ENCODE measurements around the gene XPOT.

Gene XPOT

GRCh38 chr12:64427988-64428387 lies 23.8 kb downstream of the XPOT start:
- DNase-seq: no peak

- DNase-seq: no peak
These were observed 24.8 kb downstream of the XPOT start for GRCh38 chr12:64428956-64429355.

- no peak for DNase-seq
These were observed 26.7 kb downstream of the XPOT start for GRCh38 chr12:64430886-64431285.

GRCh38 chr12:64431791-64432190 lies 27.6 kb downstream of the XPOT start:
- DNase-seq: no peak

- DNase-seq: no peak
These were observed 29.7 kb downstream of the XPOT start for GRCh38 chr12:64433915-64434314.

- no peak for DNase-seq
These were observed 35.9 kb downstream of the XPOT start for GRCh38 chr12:64440100-64440499.

GRCh38 chr12:64445490-64445889 lies 41.3 kb downstream of the XPOT start:
- DNase-seq: no peak

- no peak for DNase-seq
These were observed 42.1 kb downstream of the XPOT start for GRCh38 chr12:64446295-64446694.

- DNase-seq: no peak
These were observed 46.0 kb downstream of the XPOT start for GRCh38 chr12:64450057-64450640.

- DNase-seq: peak; percentile 21
These were observed 46.7 kb downstream of the XPOT start for GRCh38 chr12:64450711-64451486.

- peak; percentile 85 for DNase-seq
These were observed 47.7 kb downstream of the XPOT start, which contains the start of gene TBK1 for GRCh38 chr12:64451687-64452558. Gene TBK1 (plus strand): TSS chr12:64452120. CDS start chr12:64455871, 3,751 bp downstream.

GRCh38 chr12:64452559-64453329 lies 48.6 kb downstream of the XPOT start:
- peak; percentile 72 for DNase-seq

- no peak for DNase-seq
These were observed 51.3 kb downstream of the XPOT start for GRCh38 chr12:64455506-64455905.

- DNase-seq: no peak
These were observed 51.9 kb downstream of the XPOT start for GRCh38 chr12:64456119-64456518.

- DNase-seq: no peak
These were observed 52.8 kb downstream of the XPOT start for GRCh38 chr12:64457032-64457431.

- no peak for DNase-seq
These were observed 53.3 kb downstream of the XPOT start for GRCh38 chr12:64457466-64457865.

GRCh38 chr12:64457923-64458322 lies 53.7 kb downstream of the XPOT start:
- DNase-seq: no peak

GRCh38 chr12:64459394-64459891 lies 55.3 kb downstream of the XPOT start:
- no peak for DNase-seq

GRCh38 chr12:64461634-64462414 lies 57.6 kb downstream of the XPOT start:
- peak; percentile 98 for DNase-seq

- DNase-seq: no peak
These were observed 62.0 kb downstream of the XPOT start for GRCh38 chr12:64466178-64466577.

GRCh38 chr12:64468966-64469365 lies 64.8 kb downstream of the XPOT start:
- no peak for DNase-seq

Data from fibroblast of skin of scalp (primary cell).